ENCODE results near the gene ARHGEF1. TPM values are rescaled to one million over a fixed set of nuclear protein-coding genes. Genes with fewer than 3 reads are reported as not detected.

ARHGEF1 gene
- total RNA-seq, 5 donors from 2014 or later (not counting 1 experiment from before 2014, with no cell fraction given): 1,130 to 1,360 (median 1,288) TPM

- Mint-ChIP-seq H3K4me3 (peak overlapping the region in 2 of 3 donors; percentile 3 to 66), H3K27me3 (no peaks in the 10 kb centered on the region), H3K4me1 (peaks cover 65 to 74% (median 71%) of the 10 kb centered on the region in 3 donors), H3K36me3 (peaks cover 10% of the 10 kb centered on the region), H3K27ac (peak overlapping the region; percentile 98 to 100), H3K9me3 (no peaks in the 10 kb centered on the region)
- Histone ChIP-seq H3K36me3 (ENCODE audit: control insufficient read depth in 2 of 2, extremely low read depth in 1 of 2, insufficient read depth in 1 of 2, low read length in 1 of 2) (no peaks in the 10 kb centered on the region), H3K4me3 (ENCODE audit: control insufficient read depth in 1 of 2, extremely low read depth in 1 of 2, low read length in 1 of 2) (no peak overlapping the region), H3K27me3 (replicated peaks in 1 of 2; ENCODE audit: control insufficient read depth in 2 of 2, extremely low read depth in 1 of 2, insufficient read depth in 2 of 2, low read length in 1 of 2) (no peaks in the 10 kb centered on the region), H3K27ac (ENCODE audit: low read length) (peak overlapping the region; percentile 93), H3K4me1 (ENCODE audit: control insufficient read depth in 1 of 2, extremely low read depth in 1 of 2, insufficient read depth in 2 of 2, low read length in 2 of 2) (peaks cover 52 to 87% of the 10 kb centered on the region in 2 experiments), H3K9me3 (no peaks in the 10 kb centered on the region)
- DNase-seq (no peak), ATAC-seq (replicated peaks in 1 of 4) (no peak)
- 96% methylated on average over 20 of the region's 21 CpGs for WGBS (ENCODE audit: insufficient coverage)
- POLR2A ChIA-PET: no interaction called here
- CTCF ChIA-PET: no interaction called here
These were observed 3.9 kb upstream of the ARHGEF1 start for GRCh38 chr19:41879080-41879479.

GRCh38 chr19:41879670-41880328 is 3.2 kb upstream of the ARHGEF1 start:
- Histone ChIP-seq H3K27me3 (replicated peaks in 1 of 2; ENCODE audit: control insufficient read depth in 2 of 2, extremely low read depth in 1 of 2, insufficient read depth in 2 of 2, low read length in 1 of 2) (no peaks in the 10 kb centered on the region), H3K4me1 (ENCODE audit: control insufficient read depth in 1 of 2, extremely low read depth in 1 of 2, insufficient read depth in 2 of 2, low read length in 2 of 2) (peaks cover 49 to 84% of the 10 kb centered on the region in 2 experiments), H3K4me3 (ENCODE audit: control insufficient read depth in 1 of 2, extremely low read depth in 1 of 2, low read length in 1 of 2) (no peak overlapping the region), H3K9me3 (no peaks in the 10 kb centered on the region), H3K27ac (ENCODE audit: low read length) (peak overlapping the region; percentile 93), H3K36me3 (ENCODE audit: control insufficient read depth in 2 of 2, extremely low read depth in 1 of 2, insufficient read depth in 1 of 2, low read length in 1 of 2) (peaks cover 0 to 3% of the 10 kb centered on the region in 2 donors)
- POLR2A ChIA-PET: interaction anchor here in 1 of 2 donors (0.6 kb wide), 1 partner anchor 8 kb away, joined by 9 read pairs; no protein-coding TSS in a partner anchor
- no peaks in the 10 kb centered on the region for H3K9me3 Mint-ChIP-seq
- DNase-seq (no peak), ATAC-seq (replicated peaks in 1 of 4) (no peak)
- H3K27me3 Mint-ChIP-seq: no peaks in the 10 kb centered on the region
- peak overlapping the region; percentile 98 to 100 for H3K27ac Mint-ChIP-seq
- H3K4me3 Mint-ChIP-seq: peak overlapping the region in 2 of 3 donors; percentile 24 to 66
- CTCF ChIA-PET: no interaction called here
- H3K4me1 Mint-ChIP-seq: peaks cover 62 to 71% (median 67%) of the 10 kb centered on the region in 3 donors
- peaks cover 11% of the 10 kb centered on the region for H3K36me3 Mint-ChIP-seq
- 100% methylated on average over 2 of the region's 7 CpGs for WGBS (ENCODE audit: insufficient coverage)

- no peak for DNase-seq
- Histone ChIP-seq H3K36me3 (ENCODE audit: control insufficient read depth in 2 of 2, extremely low read depth in 1 of 2, insufficient read depth in 1 of 2, low read length in 1 of 2) (peaks cover 0 to 7% of the 10 kb centered on the region in 2 donors), H3K4me3 (ENCODE audit: control insufficient read depth in 1 of 2, extremely low read depth in 1 of 2, low read length in 1 of 2) (no peak overlapping the region), H3K9me3 (no peaks in the 10 kb centered on the region), H3K4me1 (ENCODE audit: control insufficient read depth in 1 of 2, extremely low read depth in 1 of 2, insufficient read depth in 2 of 2, low read length in 2 of 2) (peaks cover 46 to 84% of the 10 kb centered on the region in 2 experiments), H3K27ac (ENCODE audit: low read length) (no peak overlapping the region), H3K27me3 (replicated peaks in 1 of 2; ENCODE audit: control insufficient read depth in 2 of 2, extremely low read depth in 1 of 2, insufficient read depth in 2 of 2, low read length in 1 of 2) (no peaks in the 10 kb centered on the region)
- Mint-ChIP-seq H3K9me3 (no peaks in the 10 kb centered on the region), H3K27ac (peak overlapping the region; percentile 98 to 100), H3K36me3 (peaks cover 15% of the 10 kb centered on the region), H3K4me1 (peaks cover 67 to 72% (median 68%) of the 10 kb centered on the region in 3 donors), H3K27me3 (no peaks in the 10 kb centered on the region), H3K4me3 (peak overlapping the region in 2 of 3 donors; percentile 24 to 66)
- ChIA-PET CTCF (no interaction called here), POLR2A (interaction anchor here in 1 of 2 donors (0.5 to 0.6 kb wide), 2 partner anchors 8 to 211 kb away, joined by 3 to 9 read pairs; no protein-coding TSS in a partner anchor)
- no peak for ATAC-seq (replicated peaks in 1 of 4)
- no CpG with 5 or more reads among the region's 5 CpGs for WGBS (ENCODE audit: insufficient coverage)
These were observed 2.7 kb upstream of the ARHGEF1 start for GRCh38 chr19:41880329-41880708.

- Mint-ChIP-seq H3K9me3 (no peaks in the 10 kb centered on the region), H3K27me3 (no peaks in the 10 kb centered on the region), H3K4me1 (peaks cover 54 to 72% (median 67%) of the 10 kb centered on the region in 3 donors), H3K36me3 (peaks cover 35% of the 10 kb centered on the region), H3K27ac (peak overlapping the region; percentile 97 to 98), H3K4me3 (peak overlapping the region; percentile 88 to 98 (median 95))
- Histone ChIP-seq H3K27me3 (replicated peaks in 1 of 2; ENCODE audit: control insufficient read depth in 2 of 2, extremely low read depth in 1 of 2, insufficient read depth in 2 of 2, low read length in 1 of 2) (no peaks in the 10 kb centered on the region), H3K27ac (ENCODE audit: low read length) (peak overlapping the region; percentile 90), H3K36me3 (ENCODE audit: control insufficient read depth in 2 of 2, extremely low read depth in 1 of 2, insufficient read depth in 1 of 2, low read length in 1 of 2) (peaks cover 0 to 16% of the 10 kb centered on the region in 2 donors), H3K9me3 (no peaks in the 10 kb centered on the region), H3K4me3 (ENCODE audit: control insufficient read depth in 1 of 2, extremely low read depth in 1 of 2, low read length in 1 of 2) (peak overlapping the region; percentile 78 to 99), H3K4me1 (ENCODE audit: control insufficient read depth in 1 of 2, extremely low read depth in 1 of 2, insufficient read depth in 2 of 2, low read length in 2 of 2) (peaks cover 20 to 83% of the 10 kb centered on the region in 2 experiments)
- DNase-seq (no peak), ATAC-seq (replicated peaks in 1 of 4) (no peak)
- ChIA-PET CTCF (interaction anchor here in 1 of 2 donors (1.9 kb wide), 1 partner anchor 8 kb away, joined by 9 read pairs; no protein-coding TSS in a partner anchor), POLR2A (interaction anchor here (0.5 to 1.1 kb wide), 3 partner anchors 8 to 20 kb away, joined by 3 to 6 read pairs (median 4); no protein-coding TSS in a partner anchor)
- 0% methylated on average over 14 of the region's 23 CpGs for WGBS (ENCODE audit: insufficient coverage)
These were observed 458 bp downstream of the ARHGEF1 start for GRCh38 chr19:41883463-41883820.

GRCh38 chr19:41883821-41884733 is 1.1 kb downstream of the ARHGEF1 start:
- Histone ChIP-seq H3K9me3 (no peaks in the 10 kb centered on the region), H3K36me3 (ENCODE audit: control insufficient read depth in 2 of 2, extremely low read depth in 1 of 2, insufficient read depth in 1 of 2, low read length in 1 of 2) (peaks cover 0 to 21% of the 10 kb centered on the region in 2 donors), H3K4me1 (ENCODE audit: control insufficient read depth in 1 of 2, extremely low read depth in 1 of 2, insufficient read depth in 2 of 2, low read length in 2 of 2) (peaks cover 19 to 83% of the 10 kb centered on the region in 2 experiments), H3K4me3 (ENCODE audit: control insufficient read depth in 1 of 2, extremely low read depth in 1 of 2, low read length in 1 of 2) (peak overlapping the region; percentile 78 to 99), H3K27ac (ENCODE audit: low read length) (peak overlapping the region; percentile 90), H3K27me3 (replicated peaks in 1 of 2; ENCODE audit: control insufficient read depth in 2 of 2, extremely low read depth in 1 of 2, insufficient read depth in 2 of 2, low read length in 1 of 2) (no peaks in the 10 kb centered on the region)
- Mint-ChIP-seq H3K27me3 (no peaks in the 10 kb centered on the region), H3K9me3 (no peaks in the 10 kb centered on the region), H3K4me1 (peaks cover 54 to 74% (median 67%) of the 10 kb centered on the region in 3 donors), H3K27ac (peak overlapping the region; percentile 97 to 98), H3K36me3 (peaks cover 37% of the 10 kb centered on the region), H3K4me3 (peak overlapping the region; percentile 88 to 98 (median 95))
- CTCF ChIA-PET: interaction anchor here in 1 of 2 donors (1.0 to 1.9 kb wide), 2 partner anchors 9 to 11 kb away, joined by 3 to 9 read pairs; no protein-coding TSS in a partner anchor
- under 1% methylated on average over 65 of the region's 66 CpGs for WGBS (ENCODE audit: insufficient coverage)
- DNase-seq (peak; percentile 61 to 92 (median 73)), ATAC-seq (replicated peaks in 1 of 4) (peak; percentile 49 to 61 (median 58))
- POLR2A ChIA-PET: interaction anchor here (0.5 to 1.1 kb wide), 3 partner anchors 9 to 20 kb away, joined by 3 to 6 read pairs (median 4); no protein-coding TSS in a partner anchor
